Esophagus (tissue), 2 donors: ENCODE measurements around the gene KDM4C. TPM values are rescaled to one million over a fixed set of nuclear protein-coding genes. Genes with fewer than 3 reads are reported as not detected.
"Not testable (repeated sequence)": the region's sequence is repeated elsewhere in the genome, so short reads cannot be mapped to it uniquely, and the experiment has no call there.

Experiments used
- H3K27ac ChIP-seq, 2 donors: one replicate each; pipeline ENCODE4 v1.5.1; 2013; ENCODE audit warnings: low read depth in 2 of 2, mild to moderate bottlenecking in 2 of 2, inconsistent platforms in 1 of 2, low read length in 1 of 2, moderate library complexity in 1 of 2
- H3K27me3 ChIP-seq, 2 donors: one replicate each; pipeline ENCODE4 v1.6.1; 2013; ENCODE audit warnings: low read length in 2 of 2, control low read depth in 1 of 2, mild to moderate bottlenecking in 1 of 2; ENCODE audit not compliant: insufficient read depth in 2 of 2, control insufficient read depth in 1 of 2
- H3K36me3 ChIP-seq, 2 donors: one replicate each; pipeline ENCODE4 v1.6.1; 2013; ENCODE audit warnings: low read length in 1 of 2; ENCODE audit not compliant: control insufficient read depth in 2 of 2, insufficient read depth in 2 of 2
- H3K4me1 ChIP-seq, 2 donors: one replicate each; pipeline ENCODE4 v1.6.1; 2013; ENCODE audit warnings: low read length in 1 of 2; ENCODE audit not compliant: control insufficient read depth in 2 of 2, insufficient read depth in 2 of 2
- H3K4me3 ChIP-seq, 2 donors: one replicate each; pipeline ENCODE4 v1.5.1; 2013; ENCODE audit warnings: low read length in 2 of 2, mild to moderate bottlenecking in 2 of 2, low read depth in 1 of 2, moderate library complexity in 1 of 2
- H3K9me3 ChIP-seq, 2 donors: one replicate each; pipeline ENCODE4 v1.6.1; 2013; ENCODE audit warnings: mild to moderate bottlenecking in 2 of 2, low read depth in 1 of 2, low read length in 1 of 2, moderate library complexity in 1 of 2; ENCODE audit not compliant: control insufficient read depth in 2 of 2, insufficient read depth in 1 of 2
- WGBS, 2 donors: extraction: QIAGEN DNeasy Blood & Tissue Kit; methylation state at CpG; one replicate each; pipeline ENCODE4 v1.1.7; 2013; 5-methylcytosine and 5-hydroxymethylcytosine counted together
- polyA plus RNA-seq, 2 donors: library from polyadenylated mRNA; stranded (reverse); fragments of 200-250 nt; gene quantifications; one replicate each; pipeline ENCODE4 v1.2.3, GENCODE V29; 2013
- donor health status: healthy with polysubstance abuse.
- donor health status: Bipolar disorder and iron deficiency.

The KDM4C gene
- polyA plus RNA-seq, 2 donors, result 5.9 to 8.0 TPM

- H3K9me3 ChIP-seq, H3K36me3 ChIP-seq, H3K27me3 ChIP-seq, H3K4me3 ChIP-seq, H3K27ac ChIP-seq, H3K4me1 ChIP-seq: not testable (repeated sequence)
- WGBS, 2 donors, result 85 to 92% methylated on average over 7 of the region's 7 CpGs
Measured at GRCh38 chr9:7183139-7183538, 425.4 kb downstream of the KDM4C start.

GRCh38 chr9:7185612-7186011, 427.8 kb downstream of the KDM4C start:
- no peaks in the 10 kb centered on the region for H3K27me3 ChIP-seq
- no peaks in the 10 kb centered on the region for H3K9me3 ChIP-seq
- no peaks in the 10 kb centered on the region for H3K4me1 ChIP-seq
- H3K4me3 ChIP-seq, result no peak overlapping the region
- no peak overlapping the region for H3K27ac ChIP-seq
- H3K36me3 ChIP-seq, result no peaks in the 10 kb centered on the region

DNA sequence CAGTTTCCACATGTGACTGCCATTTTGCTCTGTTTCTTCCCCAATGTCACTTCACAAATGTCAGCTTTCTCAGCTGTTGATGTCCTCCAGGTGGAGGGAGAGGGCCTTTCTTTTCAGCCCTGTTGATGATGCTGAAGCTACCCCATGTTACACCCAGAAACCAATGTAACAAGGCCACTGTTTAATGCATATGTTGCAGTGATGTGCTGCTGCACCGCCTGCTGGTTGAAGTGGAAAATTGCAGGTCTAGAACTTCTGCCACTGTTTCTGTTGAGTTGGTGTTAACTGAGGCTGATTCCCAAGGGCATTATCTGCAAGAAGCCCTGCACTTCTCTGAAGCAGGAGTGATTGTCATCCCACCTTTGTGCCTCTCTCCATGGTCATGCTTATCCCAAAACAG, 428.4 kb downstream of the KDM4C start:
- H3K9me3 ChIP-seq, result no peaks in the 10 kb centered on the region
- no peaks in the 10 kb centered on the region for H3K27me3 ChIP-seq
- H3K36me3 ChIP-seq, result no peaks in the 10 kb centered on the region
- no peak overlapping the region for H3K4me3 ChIP-seq
- no peak overlapping the region for H3K27ac ChIP-seq
- WGBS, 2 donors, result 31 to 41% methylated on average over 1 of the region's 1 CpG
- H3K4me1 ChIP-seq, result no peaks in the 10 kb centered on the region

DNA sequence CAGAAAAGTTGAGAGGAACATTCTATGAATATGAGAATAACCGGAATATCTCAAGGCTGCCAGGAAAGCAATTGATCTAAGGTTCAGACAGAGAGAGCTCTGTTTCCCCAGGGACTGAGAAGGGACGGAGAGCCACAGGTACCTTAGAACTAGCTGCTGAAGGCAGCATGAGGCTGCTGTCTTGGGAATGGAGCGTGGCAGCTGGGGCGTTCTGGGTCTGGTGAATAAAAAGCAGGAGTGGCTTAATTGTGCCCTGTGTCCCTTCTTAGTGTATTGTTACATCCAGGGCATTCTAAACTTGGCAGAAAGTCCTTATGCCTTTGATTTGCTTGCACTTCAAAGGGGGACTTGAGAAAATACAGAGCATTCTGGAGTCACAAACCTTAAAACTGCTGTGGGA, 434.5 kb downstream of the KDM4C start:
- Histone ChIP-seq H3K27me3 (no peaks in the 10 kb centered on the region), H3K4me1 (no peaks in the 10 kb centered on the region), H3K4me3 (no peak overlapping the region), H3K36me3 (no peaks in the 10 kb centered on the region), H3K27ac (no peak overlapping the region), H3K9me3 (no peaks in the 10 kb centered on the region)
- WGBS, 2 donors, result 85 to 88% methylated on average over 4 of the region's 4 CpGs

DNA sequence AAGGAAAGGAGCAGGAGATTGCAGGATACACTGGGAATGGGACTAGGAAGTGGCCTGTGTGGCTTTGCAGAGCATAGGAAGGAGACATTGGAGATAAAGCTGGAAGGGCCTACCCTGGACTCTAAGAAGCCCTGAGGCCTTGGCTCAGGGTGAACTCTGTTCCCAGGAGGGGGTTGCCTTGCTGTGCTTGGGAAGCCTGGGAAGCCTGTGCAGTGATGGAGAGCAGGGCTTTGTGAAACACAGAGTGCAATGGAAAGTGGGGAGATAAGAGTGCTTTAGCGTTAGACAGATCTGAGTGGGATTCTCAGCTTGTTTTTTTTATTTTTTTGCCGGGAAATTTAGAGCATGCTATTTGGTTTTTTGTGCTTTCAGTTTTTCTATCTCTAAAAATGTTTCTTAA, 437.8 kb downstream of the KDM4C start:
- no peaks in the 10 kb centered on the region for H3K4me1 ChIP-seq
- no peak overlapping the region for H3K27ac ChIP-seq
- no peaks in the 10 kb centered on the region for H3K36me3 ChIP-seq
- WGBS, 2 donors, result 83 to 94% methylated on average over 2 of the region's 2 CpGs
- H3K27me3 ChIP-seq, result no peaks in the 10 kb centered on the region
- H3K9me3 ChIP-seq, result no peaks in the 10 kb centered on the region
- no peak overlapping the region for H3K4me3 ChIP-seq

- no peak overlapping the region for H3K27ac ChIP-seq
- WGBS, 2 donors, result 67 to 95% methylated on average over 2 of the region's 2 CpGs
- H3K27me3 ChIP-seq, result no peaks in the 10 kb centered on the region
- no peaks in the 10 kb centered on the region for H3K9me3 ChIP-seq
- no peaks in the 10 kb centered on the region for H3K4me1 ChIP-seq
- no peaks in the 10 kb centered on the region for H3K36me3 ChIP-seq
- H3K4me3 ChIP-seq, result no peak overlapping the region
Measured at GRCh38 chr9:7196467-7196866, 438.7 kb downstream of the KDM4C start.

DNA sequence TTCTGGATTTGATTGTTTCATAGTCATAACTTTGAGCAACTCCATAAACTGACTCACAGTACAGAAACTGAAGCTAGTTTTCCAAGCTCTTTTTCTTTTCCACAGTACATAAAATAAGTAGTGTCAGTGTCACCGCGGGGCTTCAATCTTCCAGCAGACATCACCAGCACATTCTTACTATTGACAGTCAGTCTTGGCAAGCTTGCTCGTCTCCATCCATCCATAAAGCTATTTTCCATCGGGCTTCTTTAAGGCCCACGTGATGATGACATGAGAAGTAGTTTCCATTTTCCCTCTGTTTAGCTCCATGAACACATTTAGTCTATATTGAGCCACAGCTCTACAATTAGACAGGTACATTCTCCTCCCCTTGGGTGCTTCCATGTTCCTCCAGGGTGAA, 443.4 kb downstream of the KDM4C start:
- 86 to 91% methylated on average over 5 of the region's 5 CpGs for WGBS, 2 donors
- H3K27me3 ChIP-seq, result no peaks in the 10 kb centered on the region
- H3K4me3 ChIP-seq, result no peak overlapping the region
- H3K9me3 ChIP-seq, result no peaks in the 10 kb centered on the region
- H3K27ac ChIP-seq, result no peak overlapping the region
- H3K4me1 ChIP-seq, result no peaks in the 10 kb centered on the region
- H3K36me3 ChIP-seq, result no peaks in the 10 kb centered on the region

- H3K27me3 ChIP-seq, result no peaks in the 10 kb centered on the region
- H3K36me3 ChIP-seq, result no peaks in the 10 kb centered on the region
- H3K4me1 ChIP-seq, result no peaks in the 10 kb centered on the region
- WGBS, 2 donors, result 66 to 77% methylated on average over 4 of the region's 4 CpGs
- no peak overlapping the region for H3K27ac ChIP-seq
- no peaks in the 10 kb centered on the region for H3K9me3 ChIP-seq
- H3K4me3 ChIP-seq, result no peak overlapping the region
Measured at GRCh38 chr9:7205806-7206205, 448.0 kb downstream of the KDM4C start.

DNA sequence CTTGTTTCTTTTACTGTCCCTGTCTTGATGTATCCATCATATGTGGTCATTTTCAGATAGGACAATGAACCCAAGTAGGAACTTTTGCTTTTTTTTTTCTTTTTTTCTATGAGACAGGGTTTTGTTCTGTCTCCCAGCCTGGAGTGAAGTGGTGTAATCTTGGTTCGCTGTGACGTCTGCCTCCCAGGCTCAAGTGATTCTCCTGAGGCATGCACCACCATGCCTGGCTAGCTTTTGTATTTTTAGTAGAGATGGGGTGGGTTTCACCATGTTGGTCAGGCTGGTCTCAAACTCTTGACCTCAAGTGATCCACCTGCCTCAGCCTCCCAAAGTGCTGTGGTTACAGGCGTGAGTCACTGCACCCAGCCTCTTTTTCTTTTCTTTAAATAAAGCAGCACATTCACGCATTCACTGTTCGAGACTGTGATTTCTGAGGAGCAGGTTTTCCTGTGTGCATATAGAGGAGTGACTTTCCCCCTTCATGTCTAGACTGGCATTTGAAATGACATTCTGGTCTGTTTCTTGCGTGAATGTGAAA, 448.5 kb downstream of the KDM4C start:
- Histone ChIP-seq H3K27ac (no peak overlapping the region), H3K27me3 (no peaks in the 10 kb centered on the region), H3K4me3 (no peak overlapping the region), H3K4me1 (no peaks in the 10 kb centered on the region), H3K36me3 (no peaks in the 10 kb centered on the region), H3K9me3 (no peaks in the 10 kb centered on the region)
- WGBS, 2 donors, result 79 to 80% methylated on average over 6 of the region's 6 CpGs

DNA sequence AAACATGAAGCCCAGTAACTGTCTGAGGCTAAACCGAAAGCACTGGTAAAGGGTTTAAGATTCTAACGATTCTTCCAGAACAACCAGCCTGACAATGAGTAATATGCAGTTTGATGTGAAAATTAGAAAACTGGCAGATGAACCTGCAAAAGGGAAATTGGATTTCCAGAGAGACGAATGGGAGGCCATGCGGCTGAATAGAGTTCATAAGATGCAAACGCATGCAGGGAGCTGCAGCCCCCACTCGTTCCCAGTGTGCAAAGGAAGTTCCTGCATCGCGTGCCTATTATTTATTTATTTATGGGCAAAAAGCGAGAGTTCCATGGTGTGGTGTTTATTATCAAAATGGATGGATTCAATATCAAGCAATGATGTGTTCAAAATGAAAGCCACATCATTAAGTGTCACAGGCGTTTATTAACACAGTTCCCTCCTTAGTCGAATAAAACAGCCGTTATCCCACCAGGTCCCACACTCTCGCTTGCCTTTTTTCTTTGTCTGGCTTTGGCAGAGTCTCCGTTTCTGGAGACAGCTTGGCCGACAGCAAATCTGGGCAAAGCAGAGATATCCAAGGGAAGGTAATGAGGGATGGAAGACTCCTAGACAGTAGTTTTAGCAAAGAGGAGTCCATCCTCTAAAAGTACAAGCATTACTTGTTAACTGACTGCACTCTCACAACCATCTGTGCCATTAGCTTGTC, 451.4 kb downstream of the KDM4C start:
- Histone ChIP-seq H3K27me3 (no peaks in the 10 kb centered on the region), H3K36me3 (no peaks in the 10 kb centered on the region), H3K4me1 (no peaks in the 10 kb centered on the region), H3K9me3 (no peaks in the 10 kb centered on the region), H3K4me3 (no peak overlapping the region), H3K27ac (no peak overlapping the region)
- WGBS, 2 donors, result 80 to 83% methylated on average over 15 of the region's 15 CpGs
